HepG2 (cell line): ENCODE results near the gene ZNHIT6. TPM values are rescaled to one million over a fixed set of nuclear protein-coding genes. Genes with fewer than 3 reads are reported as not detected.
A peak's percentile ranks its signal among the peaks of the same experiment; 100 is the strongest.

Experiments
- CENPX ChIP-seq: sonication (generic); formaldehyde crosslinking; IDR thresholded peaks from 2 replicates; pipeline ENCODE4 v1.9.0; 2021; ENCODE audit warnings: mild to moderate bottlenecking, missing genetic modification reagents, moderate library complexity
- EEA1 ChIP-seq: sonication (generic); formaldehyde crosslinking; IDR thresholded peaks from 2 replicates; pipeline ENCODE4 v1.5.1; 2020; ENCODE audit warnings: mild to moderate bottlenecking, missing genetic modification reagents, borderline replicate concordance
- EP300 ChIP-seq, 3 experiments: sonication (generic) in 1 of 3; formaldehyde crosslinking in 1 of 3; IDR thresholded peaks; 2 replicates each; pipeline versions ENCODE4 v1.5.1 to v1.6.1; 2011 to 2020; ENCODE audit warnings: low read depth in 2 of 3, low read length in 2 of 3, borderline replicate concordance in 1 of 3, improper control_type of control experiment in 1 of 3, mild to moderate bottlenecking in 1 of 3, missing genetic modification reagents in 1 of 3, moderate library complexity in 1 of 3
- PTBP1 ChIP-seq: fragments of 200-400 bp; formaldehyde crosslinking; IDR thresholded peaks from 2 replicates; pipeline ENCODE4 v1.6.1; 2018; ENCODE audit warnings: low read length, low read depth; ENCODE audit not compliant: poor library complexity, severe bottlenecking
- ZNF136 ChIP-seq: sonication (generic); formaldehyde crosslinking; IDR thresholded peaks from 2 replicates; pipeline ENCODE4 v1.8.1; 2022; ENCODE audit warnings: low read depth, mild to moderate bottlenecking, moderate library complexity, missing genetic modification reagents
- ZNF407 ChIP-seq: sonication (generic); formaldehyde crosslinking; IDR thresholded peaks from one replicate; pipeline ENCODE4 v1.5.1; 2020; ENCODE audit warnings: mild to moderate bottlenecking, missing genetic modification reagents; ENCODE audit errors: not compliant biosample characterization
- ZNF513 ChIP-seq: sonication (generic); formaldehyde crosslinking; conservative IDR thresholded peaks from 2 replicates; pipeline ENCODE4 v1.5.0; 2020; ENCODE audit warnings: missing genetic modification reagents
- ZNF7 ChIP-seq: IDR thresholded peaks from 2 replicates; pipeline ENCODE4 v1.6.1; 2016; ENCODE audit warnings: missing biosample characterization, missing genetic modification reagents
- ZNF720 ChIP-seq: sonication (generic); formaldehyde crosslinking; IDR thresholded peaks from 2 replicates; pipeline ENCODE4 v1.4.0; 2020; ENCODE audit warnings: missing genetic modification reagents
- ZNF746 ChIP-seq: sonication (generic); formaldehyde crosslinking; IDR thresholded peaks from 2 replicates; pipeline ENCODE4 v1.8.0; 2022; ENCODE audit warnings: mild to moderate bottlenecking, missing genetic modification reagents
- ZSCAN25 ChIP-seq: sonication (generic); formaldehyde crosslinking; IDR thresholded peaks from 2 replicates; pipeline ENCODE4 v1.8.0; 2022; ENCODE audit warnings: mild to moderate bottlenecking, missing genetic modification reagents
- polyA plus RNA-seq, 8 experiments: library from polyadenylated mRNA; depleted of rRNA in 3 of 8; stranded (reverse) in 7 of 8; unstranded in 1 of 8; fragments of >200 nt; fragmentation: Illumina TruSeq in 4 of 8; extraction: Trizol in 4 of 8; gene quantifications; 2 replicates each; pipeline versions ENCODE4 v1.2.1 to v1.2.3, GENCODE V29; 2011 to 2016; ENCODE audit warnings: low read depth in 4 of 8, missing spikeins in 1 of 8, mixed read lengths in 1 of 8; ENCODE audit not compliant: insufficient read depth in 1 of 8
- total RNA-seq, 5 experiments: library from RNA; depleted of rRNA; stranded (reverse); fragments of >200 nt; fragmentation: Illumina TruSeq; extraction: Trizol; gene quantifications; 2 replicates each; pipeline ENCODE4 v1.2.3, GENCODE V29; 2016; ENCODE audit warnings: low read depth in 1 of 5
- TF ChIP-seq, protein P1 (sequence below): sonication (generic); formaldehyde crosslinking; IDR thresholded peaks from 2 replicates; pipeline ENCODE4 v1.4.0; 2020; ENCODE audit warnings: missing genetic modification reagents, borderline replicate concordance
- TF ChIP-seq, protein P2 (sequence below): sonication (generic); formaldehyde crosslinking; IDR thresholded peaks from 2 replicates; pipeline ENCODE4 v1.4.0; 2020; ENCODE audit warnings: missing genetic modification reagents, mild to moderate bottlenecking, borderline replicate concordance

The ZNHIT6 gene
- total and polyA plus RNA-seq, 2 of the 13 experiments (the other 11 are each of a cell fraction or from before 2014, with no cell fraction given): 6.0 to 15.2 TPM

GRCh38 chr1:85681087-85681486 lies 27.1 kb downstream of the ZNHIT6 start (continued):
- TF ChIP-seq, protein P1, sequence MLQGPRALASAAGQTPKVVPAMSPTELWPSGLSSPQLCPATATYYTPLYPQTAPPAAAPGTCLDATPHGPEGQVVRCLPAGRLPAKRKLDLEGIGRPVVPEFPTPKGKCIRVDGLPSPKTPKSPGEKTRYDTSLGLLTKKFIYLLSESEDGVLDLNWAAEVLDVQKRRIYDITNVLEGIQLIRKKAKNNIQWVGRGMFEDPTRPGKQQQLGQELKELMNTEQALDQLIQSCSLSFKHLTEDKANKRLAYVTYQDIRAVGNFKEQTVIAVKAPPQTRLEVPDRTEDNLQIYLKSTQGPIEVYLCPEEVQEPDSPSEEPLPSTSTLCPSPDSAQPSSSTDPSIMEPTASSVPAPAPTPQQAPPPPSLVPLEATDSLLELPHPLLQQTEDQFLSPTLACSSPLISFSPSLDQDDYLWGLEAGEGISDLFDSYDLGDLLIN: no peak
- TF ChIP-seq ZNF513 (no peak), ZNF407 (CRISPR knock-in tag) (no peak), ZNF136 (CRISPR knock-in tag) (no peak), ZNF720 (CRISPR knock-in tag) (no peak), ZNF7 (no peak), ZNF746 (CRISPR knock-in tag) (no peak), EP300 (IDR thresholded peaks at IDR 0.05; ENCODE audit: low read depth in 2 of 2, low read length in 2 of 2) (peak; percentile 89 to 99), EP300 (CRISPR knock-in tag; IDR thresholded peaks at IDR 0.05; ENCODE audit: borderline replicate concordance) (peak; percentile 82), PTBP1 (no peak), EEA1 (CRISPR knock-in tag) (no peak), CENPX (no peak), ZSCAN25 (CRISPR knock-in tag) (no peak)
- TF ChIP-seq, protein P2, sequence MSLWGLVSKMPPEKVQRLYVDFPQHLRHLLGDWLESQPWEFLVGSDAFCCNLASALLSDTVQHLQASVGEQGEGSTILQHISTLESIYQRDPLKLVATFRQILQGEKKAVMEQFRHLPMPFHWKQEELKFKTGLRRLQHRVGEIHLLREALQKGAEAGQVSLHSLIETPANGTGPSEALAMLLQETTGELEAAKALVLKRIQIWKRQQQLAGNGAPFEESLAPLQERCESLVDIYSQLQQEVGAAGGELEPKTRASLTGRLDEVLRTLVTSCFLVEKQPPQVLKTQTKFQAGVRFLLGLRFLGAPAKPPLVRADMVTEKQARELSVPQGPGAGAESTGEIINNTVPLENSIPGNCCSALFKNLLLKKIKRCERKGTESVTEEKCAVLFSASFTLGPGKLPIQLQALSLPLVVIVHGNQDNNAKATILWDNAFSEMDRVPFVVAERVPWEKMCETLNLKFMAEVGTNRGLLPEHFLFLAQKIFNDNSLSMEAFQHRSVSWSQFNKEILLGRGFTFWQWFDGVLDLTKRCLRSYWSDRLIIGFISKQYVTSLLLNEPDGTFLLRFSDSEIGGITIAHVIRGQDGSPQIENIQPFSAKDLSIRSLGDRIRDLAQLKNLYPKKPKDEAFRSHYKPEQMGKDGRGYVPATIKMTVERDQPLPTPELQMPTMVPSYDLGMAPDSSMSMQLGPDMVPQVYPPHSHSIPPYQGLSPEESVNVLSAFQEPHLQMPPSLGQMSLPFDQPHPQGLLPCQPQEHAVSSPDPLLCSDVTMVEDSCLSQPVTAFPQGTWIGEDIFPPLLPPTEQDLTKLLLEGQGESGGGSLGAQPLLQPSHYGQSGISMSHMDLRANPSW: no peak
